ENCODE measurements around the gene UBR4. TPM values are rescaled to one million over a fixed set of nuclear protein-coding genes. Genes with fewer than 3 reads are reported as not detected.

The UBR4 gene
- total RNA-seq, 4 donors from 2014 or later = 124 to 198 (median 131) TPM

- TF ChIP-seq, protein P1, sequence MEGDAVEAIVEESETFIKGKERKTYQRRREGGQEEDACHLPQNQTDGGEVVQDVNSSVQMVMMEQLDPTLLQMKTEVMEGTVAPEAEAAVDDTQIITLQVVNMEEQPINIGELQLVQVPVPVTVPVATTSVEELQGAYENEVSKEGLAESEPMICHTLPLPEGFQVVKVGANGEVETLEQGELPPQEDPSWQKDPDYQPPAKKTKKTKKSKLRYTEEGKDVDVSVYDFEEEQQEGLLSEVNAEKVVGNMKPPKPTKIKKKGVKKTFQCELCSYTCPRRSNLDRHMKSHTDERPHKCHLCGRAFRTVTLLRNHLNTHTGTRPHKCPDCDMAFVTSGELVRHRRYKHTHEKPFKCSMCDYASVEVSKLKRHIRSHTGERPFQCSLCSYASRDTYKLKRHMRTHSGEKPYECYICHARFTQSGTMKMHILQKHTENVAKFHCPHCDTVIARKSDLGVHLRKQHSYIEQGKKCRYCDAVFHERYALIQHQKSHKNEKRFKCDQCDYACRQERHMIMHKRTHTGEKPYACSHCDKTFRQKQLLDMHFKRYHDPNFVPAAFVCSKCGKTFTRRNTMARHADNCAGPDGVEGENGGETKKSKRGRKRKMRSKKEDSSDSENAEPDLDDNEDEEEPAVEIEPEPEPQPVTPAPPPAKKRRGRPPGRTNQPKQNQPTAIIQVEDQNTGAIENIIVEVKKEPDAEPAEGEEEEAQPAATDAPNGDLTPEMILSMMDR (IDR thresholded peaks at IDR 0.05; ENCODE audit: low read depth) = no peak
These were observed 167.1 kb downstream of the UBR4 start for GRCh38 chr1:19042675-19043578.

DNA sequence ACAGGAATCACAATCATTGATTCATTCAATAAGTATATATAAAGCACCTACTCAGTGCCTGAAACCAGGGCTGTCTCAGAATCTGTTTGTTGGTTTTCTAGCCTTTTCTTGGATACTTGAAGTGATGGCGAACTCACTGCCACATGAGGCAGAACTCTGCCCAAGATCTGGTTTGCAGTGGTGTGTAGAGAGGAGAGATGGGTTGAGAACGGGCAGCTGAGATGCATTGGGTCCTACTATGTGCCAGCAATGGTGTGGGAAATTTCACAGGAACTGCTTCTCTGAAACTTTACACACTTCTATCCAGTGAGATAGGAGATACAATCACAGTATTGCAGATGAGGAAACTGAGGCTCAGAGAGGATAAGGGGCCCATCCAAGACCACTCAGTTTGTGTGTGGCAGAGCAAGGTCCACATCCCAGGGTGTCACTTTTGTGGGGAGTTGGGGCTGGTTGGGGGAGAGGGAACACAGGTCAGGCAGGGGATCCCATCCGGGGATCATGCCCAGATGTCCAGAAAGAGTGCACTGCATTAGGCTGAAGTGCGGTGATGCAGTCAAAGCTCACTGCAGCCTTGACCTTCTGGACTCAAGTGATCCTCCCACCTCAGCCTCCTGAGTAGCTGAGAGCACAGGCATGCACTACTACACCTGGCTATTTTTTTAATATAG, 169.9 kb downstream of the UBR4 start:
- TF ChIP-seq, protein P1 (IDR thresholded peaks at IDR 0.05; ENCODE audit: low read depth) = no peak

GRCh38 chr1:19038732-19039131, 171.3 kb downstream of the UBR4 start:
- TF ChIP-seq, protein P1 (IDR thresholded peaks at IDR 0.05; ENCODE audit: low read depth) = no peak

- TF ChIP-seq, protein P1 (IDR thresholded peaks at IDR 0.05; ENCODE audit: low read depth) = no peak
These were observed 172.0 kb downstream of the UBR4 start for GRCh38 chr1:19038096-19038495.

GRCh38 chr1:19037659-19038058, 172.4 kb downstream of the UBR4 start:
- TF ChIP-seq, protein P1 (IDR thresholded peaks at IDR 0.05; ENCODE audit: low read depth) = no peak

- TF ChIP-seq, protein P1 (IDR thresholded peaks at IDR 0.05; ENCODE audit: low read depth) = no peak
These were observed 173.1 kb downstream of the UBR4 start for GRCh38 chr1:19036813-19037605.
